Activated T-helper 2 cell treated with anti-CD3 and anti-CD28 coated beads, Interferon-gamma antibody, Interleukin-2, Interleukin-4, amounts not matched to agents 10 μg/mL and 5 μg/mL and 100 μg/mL, durations not matched to agents 14 hours and 24 hours and 36 hours (primary cell): Measurements from ENCODE around the gene L3MBTL4. TPM values are rescaled to one million over a fixed set of nuclear protein-coding genes. Genes with fewer than 3 reads are reported as not detected.

ENCODE experiments used
- DNase-seq: peaks from one replicate; pipeline ENCODE4 v3.0.0; 2021; ENCODE audit warnings: low spot score
- H3K27ac Mint-ChIP-seq: one replicate; pipeline ENCODE4 v1.8.0; 2021; ENCODE audit warnings: mixed read lengths
- H3K27me3 Mint-ChIP-seq: one replicate; pipeline ENCODE4 v1.8.0; 2021; ENCODE audit warnings: low read depth, mixed read lengths
- H3K36me3 Mint-ChIP-seq: one replicate; pipeline ENCODE4 v1.8.0; 2021; ENCODE audit warnings: low read depth, mixed read lengths
- H3K4me1 Mint-ChIP-seq: one replicate; pipeline ENCODE4 v1.8.0; 2021; ENCODE audit warnings: low read depth, mixed read lengths
- H3K4me3 Mint-ChIP-seq: one replicate; pipeline ENCODE4 v1.8.0; 2021; ENCODE audit warnings: low read depth, mild to moderate bottlenecking, moderate library complexity, mixed read lengths
- H3K9me3 Mint-ChIP-seq: one replicate; pipeline ENCODE4 v1.8.0; 2021; ENCODE audit warnings: mixed read lengths
- intact Hi-C: fragments of 100-400 bp; cut with micrococcal nuclease; formaldehyde crosslinking; loops from one replicate; pipeline ENCODE4 v1.15.1; 2023
- total RNA-seq: library from RNA; stranded (reverse); gene quantifications from 2 replicates; pipeline ENCODE4 v1.2.3, GENCODE V29; 2022

The L3MBTL4 gene
- total RNA-seq, 1 donor from 2014 or later: 0.05 TPM

- no peak overlapping the region for H3K27ac Mint-ChIP-seq
- intact Hi-C loops: no loop called here
These were observed 43.6 kb downstream of the L3MBTL4 start for GRCh38 chr18:6370886-6371635.

GRCh38 chr18:6370410-6370809 is 44.3 kb downstream of the L3MBTL4 start:
- no peaks in the 10 kb centered on the region for H3K4me1 Mint-ChIP-seq
- no peaks in the 10 kb centered on the region for H3K9me3 Mint-ChIP-seq
- H3K36me3 Mint-ChIP-seq: no peaks in the 10 kb centered on the region
- no peak overlapping the region for H3K27ac Mint-ChIP-seq
- no peak for DNase-seq
- intact Hi-C loops: no loop called here
- H3K4me3 Mint-ChIP-seq: no peak overlapping the region
- H3K27me3 Mint-ChIP-seq: no peaks in the 10 kb centered on the region

More at GRCh38 chr18:6370886-6371635, 43.6 kb downstream of the L3MBTL4 start:
- H3K9me3 Mint-ChIP-seq: no peaks in the 10 kb centered on the region
- no peaks in the 10 kb centered on the region for H3K27me3 Mint-ChIP-seq
- DNase-seq: no peak
- no peaks in the 10 kb centered on the region for H3K4me1 Mint-ChIP-seq
- H3K36me3 Mint-ChIP-seq: no peaks in the 10 kb centered on the region
- H3K4me3 Mint-ChIP-seq: no peak overlapping the region

GRCh38 chr18:6368017-6368416 is 46.7 kb downstream of the L3MBTL4 start:
- Mint-ChIP-seq H3K27me3 (no peaks in the 10 kb centered on the region), H3K4me3 (no peak overlapping the region), H3K36me3 (no peaks in the 10 kb centered on the region), H3K27ac (no peak overlapping the region), H3K9me3 (no peaks in the 10 kb centered on the region), H3K4me1 (no peaks in the 10 kb centered on the region)
- intact Hi-C loops: no loop called here
- no peak for DNase-seq

GRCh38 chr18:6367208-6367607 is 47.5 kb downstream of the L3MBTL4 start:
- Mint-ChIP-seq H3K36me3 (no peaks in the 10 kb centered on the region), H3K4me3 (no peak overlapping the region), H3K4me1 (no peaks in the 10 kb centered on the region), H3K27ac (no peak overlapping the region), H3K9me3 (no peaks in the 10 kb centered on the region), H3K27me3 (no peaks in the 10 kb centered on the region)
- no peak for DNase-seq
- intact Hi-C loops: no loop called here

- Mint-ChIP-seq H3K4me3 (no peak overlapping the region), H3K4me1 (no peaks in the 10 kb centered on the region), H3K27me3 (no peaks in the 10 kb centered on the region), H3K27ac (no peak overlapping the region), H3K9me3 (no peaks in the 10 kb centered on the region), H3K36me3 (no peaks in the 10 kb centered on the region)
- DNase-seq: no peak
- intact Hi-C loops: no loop called here
These were observed 47.9 kb downstream of the L3MBTL4 start for GRCh38 chr18:6366776-6367175.

- Mint-ChIP-seq H3K9me3 (no peaks in the 10 kb centered on the region), H3K4me1 (no peaks in the 10 kb centered on the region), H3K27ac (no peak overlapping the region), H3K36me3 (no peaks in the 10 kb centered on the region), H3K4me3 (no peak overlapping the region), H3K27me3 (no peaks in the 10 kb centered on the region)
- intact Hi-C loops: no loop called here
- DNase-seq: no peak
These were observed 49.3 kb downstream of the L3MBTL4 start for GRCh38 chr18:6365385-6365784.

GRCh38 chr18:6363216-6363615 is 51.5 kb downstream of the L3MBTL4 start:
- Mint-ChIP-seq H3K27ac (no peak overlapping the region), H3K36me3 (no peaks in the 10 kb centered on the region), H3K4me3 (no peak overlapping the region), H3K27me3 (no peaks in the 10 kb centered on the region), H3K4me1 (no peaks in the 10 kb centered on the region), H3K9me3 (no peaks in the 10 kb centered on the region)
- intact Hi-C loops: no loop called here
- no peak for DNase-seq

GRCh38 chr18:6362559-6363129 is 52.1 kb downstream of the L3MBTL4 start:
- Mint-ChIP-seq H3K27ac (no peak overlapping the region), H3K4me3 (no peak overlapping the region), H3K36me3 (no peaks in the 10 kb centered on the region), H3K4me1 (no peaks in the 10 kb centered on the region), H3K9me3 (no peaks in the 10 kb centered on the region), H3K27me3 (no peaks in the 10 kb centered on the region)
- no peak for DNase-seq
- intact Hi-C loops: no loop called here

GRCh38 chr18:6357668-6358067 is 57.0 kb downstream of the L3MBTL4 start:
- Mint-ChIP-seq H3K27me3 (no peaks in the 10 kb centered on the region), H3K4me3 (no peak overlapping the region), H3K9me3 (no peaks in the 10 kb centered on the region), H3K36me3 (no peaks in the 10 kb centered on the region), H3K27ac (no peak overlapping the region), H3K4me1 (no peaks in the 10 kb centered on the region)
- DNase-seq: no peak
- intact Hi-C loops: no loop called here

GRCh38 chr18:6355789-6356589 is 58.7 kb downstream of the L3MBTL4 start:
- DNase-seq: no peak
- Mint-ChIP-seq H3K4me3 (no peak overlapping the region), H3K27ac (no peak overlapping the region), H3K27me3 (no peaks in the 10 kb centered on the region), H3K9me3 (no peaks in the 10 kb centered on the region), H3K4me1 (no peaks in the 10 kb centered on the region), H3K36me3 (no peaks in the 10 kb centered on the region)
- intact Hi-C loops: no loop called here

- Mint-ChIP-seq H3K4me1 (no peaks in the 10 kb centered on the region), H3K27ac (no peak overlapping the region), H3K9me3 (peaks cover 8% of the 10 kb centered on the region), H3K36me3 (no peaks in the 10 kb centered on the region), H3K4me3 (no peak overlapping the region), H3K27me3 (no peaks in the 10 kb centered on the region)
- no peak for DNase-seq
- intact Hi-C loops: no loop called here
These were observed 62.4 kb downstream of the L3MBTL4 start for GRCh38 chr18:6352275-6352674.

- DNase-seq: no peak
- Mint-ChIP-seq H3K36me3 (no peaks in the 10 kb centered on the region), H3K9me3 (peaks cover 41% of the 10 kb centered on the region), H3K27me3 (no peaks in the 10 kb centered on the region), H3K4me3 (no peak overlapping the region), H3K4me1 (no peaks in the 10 kb centered on the region), H3K27ac (no peak overlapping the region)
- intact Hi-C loops: no loop called here
These were observed 71.7 kb downstream of the L3MBTL4 start for GRCh38 chr18:6342990-6343389.

GRCh38 chr18:6341709-6342108 is 73.0 kb downstream of the L3MBTL4 start:
- H3K9me3 Mint-ChIP-seq: peaks cover 41% of the 10 kb centered on the region
- intact Hi-C loops: no loop called here
- H3K36me3 Mint-ChIP-seq: no peaks in the 10 kb centered on the region
- no peaks in the 10 kb centered on the region for H3K4me1 Mint-ChIP-seq
- H3K27me3 Mint-ChIP-seq: no peaks in the 10 kb centered on the region
- no peak for DNase-seq
- H3K4me3 Mint-ChIP-seq: no peak overlapping the region
- H3K27ac Mint-ChIP-seq: no peak overlapping the region
